Vagina (tissue), 2 donors: ENCODE results near the gene BORCS6.
A peak's percentile ranks its signal among the peaks of the same experiment; 100 is the strongest.

ENCODE experiments used
- POLR2A ChIP-seq, 2 donors: fragments of 450-650 bp; IDR thresholded peaks; one replicate each; pipeline ENCODE4 v1.6.1; 2017; ENCODE audit warnings: antibody characterized with exemption in 2 of 2, mild to moderate bottlenecking in 2 of 2, moderate library complexity in 2 of 2
- TF ChIP-seq, protein P1 (sequence below), 3 experiments: fragments of 450-650 bp in 2 of 3; fragments of 200-600 bp in 1 of 3; sonication (generic) in 1 of 3; IDR thresholded peaks; one replicate each; pipeline ENCODE4 v1.5.1; 2017 to 2019; ENCODE audit warnings: antibody characterized with exemption in 3 of 3, mild to moderate bottlenecking in 2 of 3, moderate library complexity in 2 of 3

DNA sequence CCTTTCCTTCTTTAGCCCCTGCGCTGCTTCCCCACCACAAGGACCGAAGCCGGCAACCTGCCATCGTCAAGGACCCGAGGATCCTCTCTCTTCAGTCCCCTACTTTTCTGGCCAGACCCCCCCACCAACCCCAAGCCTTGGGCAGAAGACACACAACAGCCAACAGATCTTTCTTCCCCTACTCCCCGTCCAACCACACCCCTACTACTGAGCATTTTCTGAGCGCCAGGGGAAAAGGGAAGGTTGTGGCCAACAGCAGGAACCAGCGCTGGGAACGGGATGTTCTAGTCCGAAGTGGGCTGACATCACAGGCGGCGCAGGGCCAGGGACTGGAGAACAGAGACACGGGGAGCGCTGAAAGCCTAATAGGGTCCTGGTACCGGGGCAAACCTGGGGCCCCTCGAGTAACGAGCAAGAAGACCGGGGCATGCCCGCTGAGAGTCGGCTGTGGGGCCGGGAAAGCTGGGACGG lies 38.3 kb downstream of the BORCS6 start:
- TF ChIP-seq, protein P1, sequence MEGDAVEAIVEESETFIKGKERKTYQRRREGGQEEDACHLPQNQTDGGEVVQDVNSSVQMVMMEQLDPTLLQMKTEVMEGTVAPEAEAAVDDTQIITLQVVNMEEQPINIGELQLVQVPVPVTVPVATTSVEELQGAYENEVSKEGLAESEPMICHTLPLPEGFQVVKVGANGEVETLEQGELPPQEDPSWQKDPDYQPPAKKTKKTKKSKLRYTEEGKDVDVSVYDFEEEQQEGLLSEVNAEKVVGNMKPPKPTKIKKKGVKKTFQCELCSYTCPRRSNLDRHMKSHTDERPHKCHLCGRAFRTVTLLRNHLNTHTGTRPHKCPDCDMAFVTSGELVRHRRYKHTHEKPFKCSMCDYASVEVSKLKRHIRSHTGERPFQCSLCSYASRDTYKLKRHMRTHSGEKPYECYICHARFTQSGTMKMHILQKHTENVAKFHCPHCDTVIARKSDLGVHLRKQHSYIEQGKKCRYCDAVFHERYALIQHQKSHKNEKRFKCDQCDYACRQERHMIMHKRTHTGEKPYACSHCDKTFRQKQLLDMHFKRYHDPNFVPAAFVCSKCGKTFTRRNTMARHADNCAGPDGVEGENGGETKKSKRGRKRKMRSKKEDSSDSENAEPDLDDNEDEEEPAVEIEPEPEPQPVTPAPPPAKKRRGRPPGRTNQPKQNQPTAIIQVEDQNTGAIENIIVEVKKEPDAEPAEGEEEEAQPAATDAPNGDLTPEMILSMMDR (IDR thresholded peaks at IDR 0.05), result no peak
- peak in 1 of 2 donors; percentile 4 for TF ChIP-seq POLR2A (IDR thresholded peaks at IDR 0.05)
